ENCODE results near the gene SLC38A6.

SLC38A6 gene

DNA sequence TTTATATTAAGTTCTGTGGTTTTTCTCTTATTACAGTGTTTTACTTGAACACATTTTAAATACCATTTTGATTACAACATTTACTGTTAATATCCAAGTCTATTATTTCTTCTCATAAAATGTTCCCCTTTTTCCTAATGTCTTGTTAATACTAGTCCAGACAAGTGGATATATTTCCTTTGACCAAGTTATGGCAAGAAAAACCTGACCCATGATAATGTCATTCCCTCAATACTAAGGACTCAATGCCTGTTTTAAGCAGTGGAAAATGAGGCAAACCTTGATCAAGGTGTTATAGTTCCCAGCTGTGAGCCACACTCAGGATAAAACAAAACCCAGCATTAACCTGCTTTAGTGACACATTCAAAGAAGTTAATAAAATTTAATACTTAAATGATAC, 12.4 kb upstream of the SLC38A6 start:
- no peaks in the 10 kb centered on the region for H3K27me3 Mint-ChIP-seq
- H3K27ac Mint-ChIP-seq: no peak overlapping the region
- H3K36me3 Mint-ChIP-seq: peaks cover 6% of the 10 kb centered on the region
- no peak overlapping the region for H3K4me3 Mint-ChIP-seq
- no peaks in the 10 kb centered on the region for H3K9me3 Mint-ChIP-seq (ENCODE audit: low read depth)
- H3K4me1 Mint-ChIP-seq (ENCODE audit: low read depth): peaks cover 4% of the 10 kb centered on the region

DNA sequence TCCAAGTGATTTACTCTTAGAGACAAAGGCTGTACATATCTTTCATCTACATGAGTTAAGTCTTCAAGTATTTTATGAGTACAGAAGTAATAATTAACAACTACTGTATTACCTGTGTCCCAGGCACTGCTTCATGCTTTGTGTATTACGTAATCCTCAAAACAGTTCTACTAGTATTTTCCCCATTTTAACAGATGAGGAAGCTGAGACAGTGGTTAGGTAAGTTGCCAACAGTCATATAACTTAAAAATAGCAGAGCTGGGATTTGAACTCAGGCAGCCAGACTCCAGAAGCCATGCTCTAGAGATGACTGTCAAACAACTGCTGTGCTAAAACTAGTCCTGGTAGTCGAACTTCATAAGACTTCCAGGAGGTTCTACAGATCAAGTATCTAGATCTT, 10.9 kb upstream of the SLC38A6 start:
- Mint-ChIP-seq H3K4me1 (ENCODE audit: low read depth) (peaks cover 4% of the 10 kb centered on the region), H3K27ac (no peak overlapping the region), H3K27me3 (no peaks in the 10 kb centered on the region), H3K36me3 (peaks cover 8% of the 10 kb centered on the region), H3K4me3 (no peak overlapping the region), H3K9me3 (ENCODE audit: low read depth) (no peaks in the 10 kb centered on the region)

DNA sequence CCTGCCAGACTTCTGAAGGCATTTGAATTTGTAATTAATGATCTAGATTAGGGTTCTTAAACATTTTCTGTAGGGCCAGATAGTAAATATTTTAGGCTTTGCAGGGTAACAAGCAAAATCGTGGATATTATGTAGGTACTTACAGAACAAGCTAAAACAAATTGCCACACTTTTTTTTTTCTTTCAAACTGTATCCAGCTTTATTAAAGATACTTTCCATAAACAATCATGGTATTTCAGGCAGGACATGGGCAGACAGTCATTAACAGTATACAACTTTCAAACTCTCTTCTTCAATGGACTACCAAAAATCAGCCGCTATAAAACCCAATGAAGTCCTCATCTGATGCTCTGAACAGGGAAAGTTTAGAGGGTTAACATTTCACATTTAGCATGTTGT, 9.8 kb upstream of the SLC38A6 start:
- H3K4me3 Mint-ChIP-seq: no peak overlapping the region
- no peaks in the 10 kb centered on the region for H3K9me3 Mint-ChIP-seq (ENCODE audit: low read depth)
- H3K36me3 Mint-ChIP-seq: peaks cover 9% of the 10 kb centered on the region
- H3K4me1 Mint-ChIP-seq (ENCODE audit: low read depth): peaks cover 9% of the 10 kb centered on the region
- H3K27ac Mint-ChIP-seq: no peak overlapping the region
- no peaks in the 10 kb centered on the region for H3K27me3 Mint-ChIP-seq

GRCh38 chr14:60972295-60972694, 8.8 kb upstream of the SLC38A6 start:
- no peaks in the 10 kb centered on the region for H3K9me3 Mint-ChIP-seq (ENCODE audit: low read depth)
- H3K4me1 Mint-ChIP-seq (ENCODE audit: low read depth): peaks cover 14% of the 10 kb centered on the region
- H3K27ac Mint-ChIP-seq: no peak overlapping the region

DNA sequence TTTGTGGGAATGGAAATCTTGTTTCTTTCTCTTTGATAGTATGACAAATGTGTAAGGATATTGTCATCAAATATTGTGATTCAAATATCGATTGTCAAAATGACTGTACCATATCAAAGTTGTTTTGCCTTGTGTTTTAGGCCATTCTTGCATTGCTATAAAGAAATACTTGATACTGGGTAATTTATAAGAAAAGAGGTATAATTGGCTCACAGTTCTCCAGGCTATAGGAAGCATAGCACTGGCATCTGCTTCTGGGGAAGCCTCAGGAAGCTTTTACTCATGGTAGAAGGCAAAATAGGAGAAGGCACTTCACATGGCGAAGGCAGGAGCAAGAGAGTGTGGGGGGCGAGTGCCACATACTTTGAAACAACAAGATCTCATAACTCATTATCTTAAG, 8.0 kb upstream of the SLC38A6 start:
- H3K27me3 Mint-ChIP-seq: no peaks in the 10 kb centered on the region
- no peak overlapping the region for H3K4me3 Mint-ChIP-seq

More at GRCh38 chr14:60972295-60972694, 8.8 kb upstream of the SLC38A6 start:
- Mint-ChIP-seq H3K36me3 (peaks cover 15% of the 10 kb centered on the region), H3K4me3 (no peak overlapping the region), H3K27me3 (no peaks in the 10 kb centered on the region)

DNA sequence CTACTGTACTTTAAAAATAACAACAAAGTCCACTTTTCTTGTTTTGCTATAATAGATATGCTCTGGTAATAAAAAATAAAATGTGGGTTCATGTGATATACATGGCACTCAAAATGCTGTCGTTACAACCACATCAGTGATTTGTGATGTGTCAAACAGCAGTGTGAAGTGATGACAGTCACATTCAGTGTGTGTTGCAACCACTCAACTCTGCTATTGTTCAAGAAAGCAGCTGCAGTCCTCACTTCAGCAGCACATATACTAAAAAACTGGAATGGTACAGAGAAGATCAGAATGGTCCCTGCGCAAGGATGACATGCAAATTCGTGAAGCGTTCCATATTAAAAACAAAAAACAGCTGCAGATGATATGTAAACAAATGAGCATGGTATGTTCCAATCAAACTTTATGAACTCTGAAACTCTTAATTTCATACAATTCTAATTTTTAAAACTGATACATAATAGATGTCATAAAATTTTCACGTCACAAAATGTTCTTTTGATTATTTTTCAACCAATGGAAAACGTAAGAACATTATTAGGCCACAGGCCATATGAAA, 6.9 kb upstream of the SLC38A6 start:
- Mint-ChIP-seq H3K4me1 (ENCODE audit: low read depth) (peaks cover 30% of the 10 kb centered on the region), H3K27me3 (no peaks in the 10 kb centered on the region), H3K27ac (no peak overlapping the region), H3K4me3 (no peak overlapping the region), H3K9me3 (ENCODE audit: low read depth) (no peaks in the 10 kb centered on the region), H3K36me3 (peaks cover 22% of the 10 kb centered on the region)

More for the DNA sequence above, 8.0 kb upstream of the SLC38A6 start:
- Mint-ChIP-seq H3K4me1 (ENCODE audit: low read depth) (peaks cover 20% of the 10 kb centered on the region), H3K9me3 (ENCODE audit: low read depth) (no peaks in the 10 kb centered on the region), H3K27ac (no peak overlapping the region), H3K36me3 (peaks cover 18% of the 10 kb centered on the region)

- peaks cover 37% of the 10 kb centered on the region for H3K4me1 Mint-ChIP-seq (ENCODE audit: low read depth)
- no peak overlapping the region for H3K27ac Mint-ChIP-seq
- H3K4me3 Mint-ChIP-seq: no peak overlapping the region
- H3K27me3 Mint-ChIP-seq: no peaks in the 10 kb centered on the region
- peaks cover 25% of the 10 kb centered on the region for H3K36me3 Mint-ChIP-seq
- no peaks in the 10 kb centered on the region for H3K9me3 Mint-ChIP-seq (ENCODE audit: low read depth)
Measured at GRCh38 chr14:60975551-60975950, 5.5 kb upstream of the SLC38A6 start.

DNA sequence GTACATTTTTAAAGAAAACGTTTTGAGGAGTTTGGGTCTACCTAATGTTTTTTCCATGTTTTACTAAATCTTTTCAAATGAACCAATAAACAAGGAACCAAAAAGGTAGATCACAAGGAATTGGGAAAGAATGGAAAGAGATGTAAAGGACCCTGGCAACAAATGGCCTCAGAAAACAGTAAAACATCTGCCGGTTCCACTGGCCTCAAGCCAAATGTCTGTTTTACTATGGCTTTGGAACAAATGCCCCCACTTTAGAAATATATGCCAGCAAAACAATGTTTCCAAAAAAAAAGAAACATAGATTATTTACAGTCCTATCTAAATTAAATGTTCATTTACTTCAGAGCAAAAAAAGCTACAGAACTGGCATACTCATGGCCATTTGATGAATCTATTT, 3.2 kb upstream of the SLC38A6 start:
- Mint-ChIP-seq H3K4me3 (peak overlapping the region; percentile 54), H3K27ac (no peak overlapping the region), H3K36me3 (peaks cover 25% of the 10 kb centered on the region)

DNA sequence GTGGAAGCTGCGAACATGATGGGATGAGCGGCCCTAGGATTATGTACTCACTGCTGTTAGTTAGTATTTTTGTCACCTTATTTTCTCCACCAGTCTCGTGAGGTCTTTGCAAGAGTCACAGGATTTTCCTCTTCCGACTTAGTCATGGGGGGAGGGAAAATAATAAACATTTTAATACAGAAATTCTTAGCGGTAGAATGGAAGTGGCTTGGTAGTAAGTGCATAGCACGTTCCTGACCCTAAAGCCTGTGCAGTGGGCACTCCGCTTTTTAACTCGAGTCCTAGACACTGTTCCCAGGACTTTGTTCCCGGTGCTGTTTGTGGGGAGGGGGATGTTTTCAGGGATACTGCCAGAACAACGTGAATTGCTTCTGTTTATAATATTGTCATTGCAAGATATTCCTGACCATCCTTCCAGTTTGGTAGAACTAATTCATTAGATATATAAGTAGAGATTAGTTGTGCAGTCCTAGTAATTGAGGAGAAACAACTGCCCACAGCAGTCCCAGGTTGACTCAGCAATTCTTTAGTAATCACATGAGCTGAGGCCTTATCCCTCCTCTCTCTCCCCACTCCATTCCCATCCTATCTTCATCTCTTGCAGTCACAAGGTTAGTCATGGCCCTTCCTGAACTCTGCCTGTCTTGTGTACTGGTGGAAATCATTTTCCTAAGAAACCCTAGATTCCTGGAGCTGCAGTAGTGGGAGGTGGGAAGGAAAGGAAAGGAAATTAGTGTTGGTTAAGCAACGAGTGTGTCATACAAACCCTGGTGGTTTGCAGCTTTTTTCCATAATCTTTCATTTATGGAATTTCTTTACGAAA, 799 bp downstream of the SLC38A6 start:
- H3K4me1 Mint-ChIP-seq (ENCODE audit: low read depth): peaks cover 28% of the 10 kb centered on the region
- peaks cover 22% of the 10 kb centered on the region for H3K36me3 Mint-ChIP-seq
- H3K9me3 Mint-ChIP-seq (ENCODE audit: low read depth): no peaks in the 10 kb centered on the region
- H3K4me3 Mint-ChIP-seq: no peak overlapping the region
- no peak overlapping the region for H3K27ac Mint-ChIP-seq
- no peaks in the 10 kb centered on the region for H3K27me3 Mint-ChIP-seq

More for the DNA sequence above, 3.2 kb upstream of the SLC38A6 start:
- Mint-ChIP-seq H3K27me3 (no peaks in the 10 kb centered on the region), H3K9me3 (ENCODE audit: low read depth) (no peaks in the 10 kb centered on the region), H3K4me1 (ENCODE audit: low read depth) (peaks cover 37% of the 10 kb centered on the region)

DNA sequence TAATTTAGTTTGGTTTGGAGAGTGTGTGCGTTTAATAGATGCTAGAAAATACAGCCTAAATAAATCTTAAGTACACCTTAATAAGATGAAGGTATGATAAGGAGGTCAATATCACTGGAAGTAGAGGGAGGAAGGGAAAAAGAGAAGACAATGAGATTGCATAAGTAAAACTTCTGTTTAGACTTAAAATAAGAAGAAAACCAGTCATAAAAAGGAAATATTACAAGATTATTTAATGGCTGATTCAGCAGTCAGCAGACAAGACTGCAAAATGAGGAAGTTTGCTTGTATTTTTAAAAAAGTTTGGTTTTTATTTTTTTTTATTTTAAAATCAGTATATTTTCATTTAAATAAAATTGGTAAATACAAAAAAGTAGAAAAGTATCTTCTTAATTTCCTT, 3.2 kb downstream of the SLC38A6 start:
- no peak overlapping the region for H3K27ac Mint-ChIP-seq

DNA sequence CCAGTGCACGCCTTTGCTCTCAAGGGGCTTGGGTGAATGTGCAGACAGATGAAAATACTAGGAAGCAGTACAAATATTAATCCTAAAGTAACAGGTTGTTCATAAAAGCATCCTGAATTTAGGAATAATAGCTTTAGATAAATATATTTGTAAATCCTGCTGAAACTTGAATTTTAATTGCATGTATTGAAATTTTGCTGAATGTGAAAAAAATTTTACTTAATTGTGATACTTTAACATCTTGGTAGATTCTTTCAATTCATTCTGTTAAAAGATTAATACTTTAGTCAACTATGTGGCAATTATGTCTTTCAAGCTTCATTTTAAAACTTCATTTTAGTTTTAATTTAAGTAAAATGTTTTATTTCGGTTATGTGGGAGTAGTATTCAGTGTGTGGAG, 5.5 kb downstream of the SLC38A6 start:
- H3K4me3 Mint-ChIP-seq: no peak overlapping the region
- H3K36me3 Mint-ChIP-seq: peaks cover 15% of the 10 kb centered on the region
- peaks cover 7% of the 10 kb centered on the region for H3K4me1 Mint-ChIP-seq (ENCODE audit: low read depth)
- no peaks in the 10 kb centered on the region for H3K9me3 Mint-ChIP-seq (ENCODE audit: low read depth)
- H3K27ac Mint-ChIP-seq: no peak overlapping the region
- no peaks in the 10 kb centered on the region for H3K27me3 Mint-ChIP-seq

More for the DNA sequence above, 3.2 kb downstream of the SLC38A6 start:
- Mint-ChIP-seq H3K36me3 (peaks cover 14% of the 10 kb centered on the region), H3K9me3 (ENCODE audit: low read depth) (no peaks in the 10 kb centered on the region), H3K4me1 (ENCODE audit: low read depth) (peaks cover 13% of the 10 kb centered on the region), H3K27me3 (no peaks in the 10 kb centered on the region), H3K4me3 (no peak overlapping the region)

DNA sequence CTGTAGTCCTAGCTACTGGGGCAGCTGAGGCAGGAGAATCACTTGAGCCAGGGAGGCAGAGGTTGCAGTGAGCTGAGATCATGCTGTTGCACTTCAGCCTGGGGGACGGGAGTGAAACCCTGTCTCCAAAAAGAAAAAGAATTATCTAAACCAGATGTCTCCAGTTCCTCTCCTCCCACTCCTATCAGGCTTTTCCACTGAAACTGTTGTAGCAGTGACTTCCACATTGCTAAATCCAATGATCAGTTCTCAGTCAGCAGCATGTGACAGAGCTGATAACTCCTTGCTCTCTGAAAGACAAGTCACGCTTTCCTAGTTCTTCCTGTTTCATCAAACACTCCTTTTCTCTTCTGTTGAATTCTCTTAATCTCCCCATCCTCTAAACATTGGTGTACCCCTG, 8.6 kb downstream of the SLC38A6 start:
- Mint-ChIP-seq H3K4me3 (no peak overlapping the region), H3K9me3 (ENCODE audit: low read depth) (no peaks in the 10 kb centered on the region)

DNA sequence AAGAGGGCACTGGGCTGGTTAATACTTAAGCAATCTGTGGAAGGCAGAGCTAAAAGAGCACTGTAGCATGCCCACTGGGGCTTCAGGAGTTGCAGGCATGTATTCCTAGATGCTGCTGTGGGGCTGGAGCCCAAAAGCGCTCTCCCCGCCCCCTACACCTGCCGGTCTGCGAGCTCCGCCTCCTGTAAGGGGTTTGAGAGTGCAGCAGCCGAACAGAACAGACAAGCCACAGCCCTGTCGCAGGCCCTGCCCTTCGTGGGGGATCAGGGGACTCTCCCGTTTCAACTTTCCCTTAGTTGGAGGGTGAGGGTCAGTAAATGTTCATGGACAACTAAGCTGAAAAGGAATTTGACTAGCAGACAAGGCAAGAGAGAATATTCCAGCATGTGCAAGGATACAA, 17.6 kb downstream of the SLC38A6 start:
- H3K4me3 Mint-ChIP-seq: no peak overlapping the region
- peaks cover 4% of the 10 kb centered on the region for H3K9me3 Mint-ChIP-seq (ENCODE audit: low read depth)
- peaks cover 43% of the 10 kb centered on the region for H3K36me3 Mint-ChIP-seq
- no peaks in the 10 kb centered on the region for H3K4me1 Mint-ChIP-seq (ENCODE audit: low read depth)
- H3K27me3 Mint-ChIP-seq: no peaks in the 10 kb centered on the region
- no peak overlapping the region for H3K27ac Mint-ChIP-seq

More for the DNA sequence above, 8.6 kb downstream of the SLC38A6 start:
- Mint-ChIP-seq H3K27ac (no peak overlapping the region), H3K4me1 (ENCODE audit: low read depth) (peaks cover 7% of the 10 kb centered on the region), H3K36me3 (peaks cover 22% of the 10 kb centered on the region), H3K27me3 (no peaks in the 10 kb centered on the region)

- Mint-ChIP-seq H3K4me3 (no peak overlapping the region), H3K9me3 (ENCODE audit: low read depth) (peaks cover 4% of the 10 kb centered on the region), H3K27ac (no peak overlapping the region), H3K36me3 (peaks cover 48% of the 10 kb centered on the region), H3K4me1 (ENCODE audit: low read depth) (no peaks in the 10 kb centered on the region), H3K27me3 (no peaks in the 10 kb centered on the region)
Measured at GRCh38 chr14:60999536-60999935, 18.5 kb downstream of the SLC38A6 start.

DNA sequence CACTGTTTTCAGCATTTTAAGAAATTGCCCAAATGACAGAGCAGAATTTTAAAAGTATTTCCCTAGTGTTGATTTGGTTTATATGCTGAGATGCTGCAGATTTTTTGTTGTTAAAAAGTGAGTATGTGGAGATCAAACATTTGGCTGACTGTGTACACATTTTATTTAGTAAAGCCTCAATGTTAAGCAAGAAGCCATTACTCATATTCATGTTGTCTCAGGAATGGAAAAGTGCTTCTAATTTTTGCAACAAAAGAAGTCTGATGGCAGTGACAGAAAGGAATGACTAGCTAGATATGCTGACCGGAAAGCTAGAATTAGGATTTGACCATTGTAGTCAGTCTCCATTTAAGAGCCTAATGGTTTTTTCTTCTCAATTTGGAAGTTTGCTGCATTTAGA, 22.5 kb downstream of the SLC38A6 start:
- no peak overlapping the region for H3K4me3 Mint-ChIP-seq
- no peak overlapping the region for H3K27ac Mint-ChIP-seq
- H3K27me3 Mint-ChIP-seq: no peaks in the 10 kb centered on the region
- peaks cover 29% of the 10 kb centered on the region for H3K36me3 Mint-ChIP-seq
- peaks cover 4% of the 10 kb centered on the region for H3K9me3 Mint-ChIP-seq (ENCODE audit: low read depth)
- no peaks in the 10 kb centered on the region for H3K4me1 Mint-ChIP-seq (ENCODE audit: low read depth)

GRCh38 chr14:61019537-61019936, 38.5 kb downstream of the SLC38A6 start:
- Mint-ChIP-seq H3K27me3 (no peaks in the 10 kb centered on the region), H3K27ac (no peak overlapping the region), H3K9me3 (ENCODE audit: low read depth) (no peaks in the 10 kb centered on the region), H3K36me3 (peaks cover 4% of the 10 kb centered on the region), H3K4me1 (ENCODE audit: low read depth) (no peaks in the 10 kb centered on the region), H3K4me3 (no peak overlapping the region)

Data from activated naive CD8-positive, alpha-beta T cell (primary cell).